ENCODE data around the gene KLHL5. TPM values are rescaled to one million over a fixed set of nuclear protein-coding genes. Genes with fewer than 3 reads are reported as not detected.

KLHL5 gene, protein sequence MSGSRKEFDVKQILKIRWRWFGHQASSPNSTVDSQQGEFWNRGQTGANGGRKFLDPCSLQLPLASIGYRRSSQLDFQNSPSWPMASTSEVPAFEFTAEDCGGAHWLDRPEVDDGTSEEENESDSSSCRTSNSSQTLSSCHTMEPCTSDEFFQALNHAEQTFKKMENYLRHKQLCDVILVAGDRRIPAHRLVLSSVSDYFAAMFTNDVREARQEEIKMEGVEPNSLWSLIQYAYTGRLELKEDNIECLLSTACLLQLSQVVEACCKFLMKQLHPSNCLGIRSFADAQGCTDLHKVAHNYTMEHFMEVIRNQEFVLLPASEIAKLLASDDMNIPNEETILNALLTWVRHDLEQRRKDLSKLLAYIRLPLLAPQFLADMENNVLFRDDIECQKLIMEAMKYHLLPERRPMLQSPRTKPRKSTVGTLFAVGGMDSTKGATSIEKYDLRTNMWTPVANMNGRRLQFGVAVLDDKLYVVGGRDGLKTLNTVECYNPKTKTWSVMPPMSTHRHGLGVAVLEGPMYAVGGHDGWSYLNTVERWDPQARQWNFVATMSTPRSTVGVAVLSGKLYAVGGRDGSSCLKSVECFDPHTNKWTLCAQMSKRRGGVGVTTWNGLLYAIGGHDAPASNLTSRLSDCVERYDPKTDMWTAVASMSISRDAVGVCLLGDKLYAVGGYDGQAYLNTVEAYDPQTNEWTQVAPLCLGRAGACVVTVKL
- total RNA-seq (2021; ENCODE audit: unreplicated experiment) (128 TPM), Bru-seq, nascent RNA (percentile 94 among the genes with signal in this experiment), BruChase-seq, experiment 1, labeled RNA remaining after a 2-hour chase (percentile 83 among the genes with signal in this experiment), BruChase-seq, experiment 2, labeled RNA remaining after a 6-hour chase (percentile 89 among the genes with signal in this experiment)
- polyA plus RNA-seq (2012; ENCODE audit: insufficient read length) = 107 TPM
- long read RNA-seq, transcript KLHL5-201 (12 exons, 3,425 nt) = minor isoform, 50 of 573 reads
- long read RNA-seq, transcript KLHL5-205 (11 exons, 2,926 nt) = major isoform, 324 of 573 reads
- long read RNA-seq, partial matches to known transcripts = 82 of 573 reads
- long read RNA-seq, other reads (novel, unspliced or antisense) = 113 of 573 reads

- Histone ChIP-seq H3K9me3 (ENCODE audit: control insufficient read depth, insufficient read depth, low read depth, low read length) (no peaks in the 10 kb centered on the region), H3K4me1 (ENCODE audit: control insufficient read depth, insufficient read depth, low read length) (peaks cover 18% of the 10 kb centered on the region), H3K27me3 (ENCODE audit: control insufficient read depth, insufficient read depth, low read length) (no peaks in the 10 kb centered on the region), H3K27ac (ENCODE audit: low read length) (no peak within 1 kb of the TSS), H3K4me3 (ENCODE audit: low read depth in 2 of 2, low read length in 2 of 2) (no peak within 1 kb of the TSS; a peak in 1 of 4 replicates), H3K36me3 (ENCODE audit: control insufficient read depth, insufficient read depth, low read length) (no peaks in the 10 kb centered on the region; the same call in 1 of the 2 replicates)
- TF ChIP-seq POLR2AphosphoS5 (IDR thresholded peaks at IDR 0.05; ENCODE audit: low read depth, low read length) = no peak
- TF ChIP-seq SIN3A (IDR thresholded peaks at IDR 0.05; ENCODE audit: borderline replicate concordance, insufficient read depth, low read depth, low read length) = no peak
- TF ChIP-seq, protein P1, sequence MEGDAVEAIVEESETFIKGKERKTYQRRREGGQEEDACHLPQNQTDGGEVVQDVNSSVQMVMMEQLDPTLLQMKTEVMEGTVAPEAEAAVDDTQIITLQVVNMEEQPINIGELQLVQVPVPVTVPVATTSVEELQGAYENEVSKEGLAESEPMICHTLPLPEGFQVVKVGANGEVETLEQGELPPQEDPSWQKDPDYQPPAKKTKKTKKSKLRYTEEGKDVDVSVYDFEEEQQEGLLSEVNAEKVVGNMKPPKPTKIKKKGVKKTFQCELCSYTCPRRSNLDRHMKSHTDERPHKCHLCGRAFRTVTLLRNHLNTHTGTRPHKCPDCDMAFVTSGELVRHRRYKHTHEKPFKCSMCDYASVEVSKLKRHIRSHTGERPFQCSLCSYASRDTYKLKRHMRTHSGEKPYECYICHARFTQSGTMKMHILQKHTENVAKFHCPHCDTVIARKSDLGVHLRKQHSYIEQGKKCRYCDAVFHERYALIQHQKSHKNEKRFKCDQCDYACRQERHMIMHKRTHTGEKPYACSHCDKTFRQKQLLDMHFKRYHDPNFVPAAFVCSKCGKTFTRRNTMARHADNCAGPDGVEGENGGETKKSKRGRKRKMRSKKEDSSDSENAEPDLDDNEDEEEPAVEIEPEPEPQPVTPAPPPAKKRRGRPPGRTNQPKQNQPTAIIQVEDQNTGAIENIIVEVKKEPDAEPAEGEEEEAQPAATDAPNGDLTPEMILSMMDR (IDR thresholded peaks at IDR 0.05) = no peak
- no peak for TF ChIP-seq TCF7L2 (IDR thresholded peaks at IDR 0.05; ENCODE audit: low read depth, low read length)
- TF ChIP-seq, protein P2, sequence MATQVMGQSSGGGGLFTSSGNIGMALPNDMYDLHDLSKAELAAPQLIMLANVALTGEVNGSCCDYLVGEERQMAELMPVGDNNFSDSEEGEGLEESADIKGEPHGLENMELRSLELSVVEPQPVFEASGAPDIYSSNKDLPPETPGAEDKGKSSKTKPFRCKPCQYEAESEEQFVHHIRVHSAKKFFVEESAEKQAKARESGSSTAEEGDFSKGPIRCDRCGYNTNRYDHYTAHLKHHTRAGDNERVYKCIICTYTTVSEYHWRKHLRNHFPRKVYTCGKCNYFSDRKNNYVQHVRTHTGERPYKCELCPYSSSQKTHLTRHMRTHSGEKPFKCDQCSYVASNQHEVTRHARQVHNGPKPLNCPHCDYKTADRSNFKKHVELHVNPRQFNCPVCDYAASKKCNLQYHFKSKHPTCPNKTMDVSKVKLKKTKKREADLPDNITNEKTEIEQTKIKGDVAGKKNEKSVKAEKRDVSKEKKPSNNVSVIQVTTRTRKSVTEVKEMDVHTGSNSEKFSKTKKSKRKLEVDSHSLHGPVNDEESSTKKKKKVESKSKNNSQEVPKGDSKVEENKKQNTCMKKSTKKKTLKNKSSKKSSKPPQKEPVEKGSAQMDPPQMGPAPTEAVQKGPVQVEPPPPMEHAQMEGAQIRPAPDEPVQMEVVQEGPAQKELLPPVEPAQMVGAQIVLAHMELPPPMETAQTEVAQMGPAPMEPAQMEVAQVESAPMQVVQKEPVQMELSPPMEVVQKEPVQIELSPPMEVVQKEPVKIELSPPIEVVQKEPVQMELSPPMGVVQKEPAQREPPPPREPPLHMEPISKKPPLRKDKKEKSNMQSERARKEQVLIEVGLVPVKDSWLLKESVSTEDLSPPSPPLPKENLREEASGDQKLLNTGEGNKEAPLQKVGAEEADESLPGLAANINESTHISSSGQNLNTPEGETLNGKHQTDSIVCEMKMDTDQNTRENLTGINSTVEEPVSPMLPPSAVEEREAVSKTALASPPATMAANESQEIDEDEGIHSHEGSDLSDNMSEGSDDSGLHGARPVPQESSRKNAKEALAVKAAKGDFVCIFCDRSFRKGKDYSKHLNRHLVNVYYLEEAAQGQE (IDR thresholded peaks at IDR 0.05; ENCODE audit: insufficient read depth in 1 of 2, low read depth in 2 of 2, low read length in 1 of 2) = no peak
- CTCF ChIA-PET = no interaction called here
- no peak for DNase-seq (ENCODE audit: low read depth, low spot score)
- POLR2A ChIA-PET = no interaction called here
- ATAC-seq = peak; percentile 75
- in situ Hi-C loops (cut with HindIII; ENCODE audit: low pct_unique_long_range_greater_than_20kb, low sequenced_read_pairs) = no loop called here
- intact Hi-C loops (cut with micrococcal nuclease; ENCODE audit: unreplicated experiment) = no loop called here
- no TSS peak for BruUV-seq (replicated peaks)
Observed at GRCh38 chr4:39062094-39062769, at the start of gene KLHL5. KLHL5 (plus strand) TSS chr4:39062232; CDS start chr4:39062653, 421 bp downstream.

- no TSS peak for BruUV-seq (replicated peaks)
- DNase-seq (ENCODE audit: low read depth, low spot score) = no peak
- H3K4me3 ChIP-seq (ENCODE audit: low read depth in 2 of 2, low read length in 2 of 2) = no peak overlapping the region
- intact Hi-C loops (cut with micrococcal nuclease; ENCODE audit: unreplicated experiment) (no loop called here), in situ Hi-C loops (cut with HindIII; ENCODE audit: low pct_unique_long_range_greater_than_20kb, low sequenced_read_pairs) (no loop called here)
- TF ChIP-seq, protein P2 (IDR thresholded peaks at IDR 0.05; ENCODE audit: insufficient read depth in 1 of 2, low read depth in 2 of 2, low read length in 1 of 2) = no peak
- TF ChIP-seq, protein P1 (IDR thresholded peaks at IDR 0.05) = no peak
- TF ChIP-seq SIN3A (IDR thresholded peaks at IDR 0.05; ENCODE audit: borderline replicate concordance, insufficient read depth, low read depth, low read length) (no peak), POLR2AphosphoS5 (IDR thresholded peaks at IDR 0.05; ENCODE audit: low read depth, low read length) (no peak), TCF7L2 (IDR thresholded peaks at IDR 0.05; ENCODE audit: low read depth, low read length) (no peak)
- no peaks in the 10 kb centered on the region for H3K9me3 ChIP-seq (ENCODE audit: control insufficient read depth, insufficient read depth, low read depth, low read length)
- POLR2A ChIA-PET = no interaction called here
- no peaks in the 10 kb centered on the region for H3K4me1 ChIP-seq (ENCODE audit: control insufficient read depth, insufficient read depth, low read length)
- H3K36me3 ChIP-seq (ENCODE audit: control insufficient read depth, insufficient read depth, low read length) = no peaks in the 10 kb centered on the region
- H3K27me3 ChIP-seq (ENCODE audit: control insufficient read depth, insufficient read depth, low read length) = no peaks in the 10 kb centered on the region
- CTCF ChIA-PET = no interaction called here
- no peak for ATAC-seq
- no peak overlapping the region for H3K27ac ChIP-seq (ENCODE audit: low read length)
Observed at GRCh38 chr4:39014028-39014427, 48.0 kb upstream of the KLHL5 start.

All from Panc1 (cell line).